Measurements from ENCODE around the gene ESPN. TPM values are rescaled to one million over a fixed set of nuclear protein-coding genes. Genes with fewer than 3 reads are reported as not detected.
"Not testable (repeated sequence)": the region's sequence is repeated elsewhere in the genome, so short reads cannot be mapped to it uniquely, and the experiment has no call there.

The ESPN gene
- total RNA-seq, result under 1 TPM; 0.08 to 0.23 TPM

- POLR2A ChIA-PET, result no interaction called here
- CTCF ChIA-PET, result interaction anchor here (0.6 to 1.3 kb wide), 2 partner anchors 13 to 25 kb away, joined by 3 to 7 read pairs; no protein-coding TSS in a partner anchor
Observed at GRCh38 chr1:6424619-6425593, at the start of gene ESPN. Gene ESPN, plus strand, starts transcription at chr1:6424776. Its CDS starts 180 bp downstream, at chr1:6424956.

- CTCF ChIA-PET, result no interaction called here
- POLR2A ChIA-PET, result no interaction called here
Observed at GRCh38 chr1:6378096-6378746, 46.4 kb upstream of the ESPN start.

GRCh38 chr1:6380037-6380436 is 44.5 kb upstream of the ESPN start:
- ChIA-PET POLR2A (no interaction called here), CTCF (no interaction called here)

GRCh38 chr1:6384135-6384534 is 40.4 kb upstream of the ESPN start:
- ChIA-PET POLR2A (no interaction called here), CTCF (interaction anchor here (1.1 to 1.5 kb wide), 2 partner anchors 8 to 137 kb away, joined by 4 to 9 read pairs; no protein-coding TSS in a partner anchor)

- ChIA-PET POLR2A (no interaction called here), CTCF (interaction anchor here (1.1 to 1.5 kb wide), 2 partner anchors 9 to 138 kb away, joined by 4 to 9 read pairs; no protein-coding TSS in a partner anchor)
Observed at GRCh38 chr1:6384962-6385361, 39.6 kb upstream of the ESPN start.

GRCh38 chr1:6385488-6386191 is 38.9 kb upstream of the ESPN start:
- POLR2A ChIA-PET, result no interaction called here
- CTCF ChIA-PET, result interaction anchor here (1.5 kb wide), 1 partner anchor 139 kb away, joined by 9 read pairs; no protein-coding TSS in a partner anchor

GRCh38 chr1:6386371-6386949 is 38.1 kb upstream of the ESPN start:
- POLR2A ChIA-PET, result interaction anchor here (0.6 kb wide), 1 partner anchor 8 kb away, joined by 9 read pairs; no protein-coding TSS in a partner anchor
- CTCF ChIA-PET, result no interaction called here

GRCh38 chr1:6389971-6390370 is 34.6 kb upstream of the ESPN start:
- ChIA-PET POLR2A (no interaction called here), CTCF (no interaction called here)

- POLR2A ChIA-PET, result interaction anchor here (1.3 to 3.1 kb wide), 2 partner anchors 34 to 43 kb away, joined by 6 to 15 read pairs; no protein-coding TSS in a partner anchor
- CTCF ChIA-PET, result interaction anchor here (1.0 to 4.2 kb wide), 4 partner anchors 10 to 146 kb away, joined by 3 to 19 read pairs (median 6); no protein-coding TSS in a partner anchor
Observed at GRCh38 chr1:6391951-6392808, 32.4 kb upstream of the ESPN start.

- POLR2A ChIA-PET, result interaction anchor here (1.3 to 3.1 kb wide), 2 partner anchors 35 to 44 kb away, joined by 6 to 15 read pairs; no protein-coding TSS in a partner anchor
- CTCF ChIA-PET, result interaction anchor here (1.0 to 4.2 kb wide), 3 partner anchors 9 to 146 kb away, joined by 5 to 19 read pairs (median 7); no protein-coding TSS in a partner anchor
Observed at GRCh38 chr1:6392809-6393399, 31.7 kb upstream of the ESPN start.

GRCh38 chr1:6393400-6394187 is 31.0 kb upstream of the ESPN start, which contains the start of gene ACOT7:
Gene ACOT7, minus strand, starts transcription at chr1:6393767. Its CDS starts 368 bp downstream, at chr1:6393399.
- ChIA-PET POLR2A (interaction anchor here (0.7 to 3.1 kb wide), 3 partner anchors 7 to 158 kb away, joined by 5 to 15 read pairs (median 9); partner anchors contain the start of gene ICMT), CTCF (interaction anchor here (0.6 to 4.2 kb wide), 5 partner anchors 8 to 189 kb away, joined by 3 to 19 read pairs (median 6); no protein-coding TSS in a partner anchor)

- POLR2A ChIA-PET, result not testable (repeated sequence)
- CTCF ChIA-PET, result interaction anchor here (0.8 to 4.2 kb wide), 3 partner anchors 36 to 149 kb away, joined by 3 to 19 read pairs (median 5); no protein-coding TSS in a partner anchor
Observed at GRCh38 chr1:6395130-6395529, 29.4 kb upstream of the ESPN start.

- CTCF ChIA-PET, result interaction anchor here (0.8 to 4.2 kb wide), 2 partner anchors 56 to 149 kb away, joined by 3 to 19 read pairs; no protein-coding TSS in a partner anchor
- POLR2A ChIA-PET, result not testable (repeated sequence)
Observed at GRCh38 chr1:6395781-6396244, 28.8 kb upstream of the ESPN start.

GRCh38 chr1:6396998-6397397 is 27.6 kb upstream of the ESPN start:
- POLR2A ChIA-PET, result interaction anchor here (0.7 kb wide), 1 partner anchor 10 kb away, joined by 6 read pairs; no protein-coding TSS in a partner anchor

GRCh38 chr1:6397844-6398441 is 26.6 kb upstream of the ESPN start:
- ChIA-PET POLR2A (no interaction called here), CTCF (interaction anchor here (0.7 to 2.4 kb wide), 5 partner anchors 40 to 151 kb away, joined by 3 to 11 read pairs (median 3); no protein-coding TSS in a partner anchor)

More at GRCh38 chr1:6396998-6397397, 27.6 kb upstream of the ESPN start:
- CTCF ChIA-PET, result interaction anchor here (0.7 to 1.1 kb wide), 6 partner anchors 30 to 304 kb away, joined by 3 to 5 read pairs (median 3); partner anchors contain the start of gene DNAJC11

GRCh38 chr1:6399294-6399693 is 25.3 kb upstream of the ESPN start:
- ChIA-PET CTCF (interaction anchor here (0.9 to 2.4 kb wide), 4 partner anchors 39 to 153 kb away, joined by 3 to 11 read pairs (median 3); no protein-coding TSS in a partner anchor), POLR2A (no interaction called here)
